Ishikawa (cell line): Measurements from ENCODE around the gene IRAK1BP1.
A peak's percentile ranks its signal among the peaks of the same experiment; 100 is the strongest.

ENCODE experiments used
- CEBPB ChIP-seq: IDR thresholded peaks from 2 replicates; pipeline ENCODE4 v1.6.1; 2012
- CREB1 ChIP-seq: IDR thresholded peaks from 2 replicates; pipeline ENCODE4 v1.6.1; 2012; ENCODE audit warnings: low read depth
- EGR1 ChIP-seq: IDR thresholded peaks from 2 replicates; pipeline ENCODE4 v1.6.1; 2012
- EP300 ChIP-seq: IDR thresholded peaks from 2 replicates; pipeline ENCODE4 v1.6.1; 2012; ENCODE audit warnings: borderline replicate concordance
- FOXM1 ChIP-seq: IDR thresholded peaks from 2 replicates; pipeline ENCODE4 v1.6.1; 2012; ENCODE audit warnings: low read depth, borderline replicate concordance
- MAX ChIP-seq: IDR thresholded peaks from 2 replicates; pipeline ENCODE4 v1.6.1; 2012
- NFIC ChIP-seq: IDR thresholded peaks from 2 replicates; pipeline ENCODE4 v1.6.1; 2012
- RAD21 ChIP-seq: IDR thresholded peaks from 2 replicates; pipeline ENCODE4 v1.6.1; 2012; ENCODE audit warnings: low read depth
- REST ChIP-seq: IDR thresholded peaks from 2 replicates; pipeline ENCODE4 v1.6.1; 2012; ENCODE audit warnings: low read depth, mild to moderate bottlenecking
- TAF1 ChIP-seq: IDR thresholded peaks from 2 replicates; pipeline ENCODE4 v1.6.1; 2012; ENCODE audit warnings: low read depth, mild to moderate bottlenecking
- TCF12 ChIP-seq: IDR thresholded peaks from 2 replicates; pipeline ENCODE4 v1.6.1; 2012; ENCODE audit warnings: low read depth
- TEAD4 ChIP-seq: IDR thresholded peaks from 2 replicates; pipeline ENCODE4 v1.6.1; 2012
- USF1 ChIP-seq: IDR thresholded peaks from 2 replicates; pipeline ENCODE4 v1.6.1; 2012
- YY1 ChIP-seq: IDR thresholded peaks from 2 replicates; pipeline ENCODE4 v1.6.1; 2012; ENCODE audit warnings: low read depth
- ZBTB7A ChIP-seq: IDR thresholded peaks from 2 replicates; pipeline ENCODE4 v1.6.1; 2012; ENCODE audit warnings: low read depth

The IRAK1BP1 gene

GRCh38 chr6:78831492-78831891, 35.9 kb upstream of the IRAK1BP1 start:
- TF ChIP-seq RAD21: no peak
- no peak for TF ChIP-seq MAX
- no peak for TF ChIP-seq NFIC
- no peak for TF ChIP-seq EGR1
- no peak for TF ChIP-seq USF1
- TF ChIP-seq CREB1: no peak
- no peak for TF ChIP-seq FOXM1
- TF ChIP-seq TEAD4: no peak
- no peak for TF ChIP-seq EP300
- TF ChIP-seq TAF1: no peak
- TF ChIP-seq CEBPB: no peak
- no peak for TF ChIP-seq REST
- no peak for TF ChIP-seq TCF12
- TF ChIP-seq ZBTB7A: no peak
- no peak for TF ChIP-seq YY1

- TF ChIP-seq REST (no peak), YY1 (no peak), EGR1 (no peak), RAD21 (no peak), MAX (no peak), EP300 (no peak), NFIC (no peak), ZBTB7A (no peak)
These were observed 35.1 kb upstream of the IRAK1BP1 start for GRCh38 chr6:78832091-78832808.

GRCh38 chr6:78835817-78836216, 31.5 kb upstream of the IRAK1BP1 start:
- TF ChIP-seq RAD21: peak; percentile 52
- no peak for TF ChIP-seq CEBPB

- TF ChIP-seq EP300 (no peak), TEAD4 (no peak), TAF1 (no peak), USF1 (no peak), FOXM1 (no peak), NFIC (no peak), YY1 (no peak), REST (no peak), EGR1 (no peak)
These were observed 30.8 kb upstream of the IRAK1BP1 start for GRCh38 chr6:78836598-78836997.

- TF ChIP-seq YY1 (no peak), NFIC (no peak), FOXM1 (no peak), REST (no peak), TCF12 (no peak), MAX (no peak), TEAD4 (no peak), CREB1 (no peak), RAD21 (no peak), USF1 (no peak), ZBTB7A (no peak), CEBPB (no peak)
These were observed 26.2 kb upstream of the IRAK1BP1 start for GRCh38 chr6:78841111-78841510.
